K562 (cell line): ENCODE results near the gene ABCC1. TPM values are rescaled to one million over a fixed set of nuclear protein-coding genes. Genes with fewer than 3 reads are reported as not detected.
A peak's percentile ranks its signal among the peaks of the same experiment; 100 is the strongest.

ENCODE experiments used
- ATAC-seq: fragments of 200-7000 bp; cut with Tn5 transposase; 3 replicates; pipeline ENCODE4 v1.9.1; 2020; ENCODE audit warnings: moderate library complexity
- BruUV-seq: library from RNA; stranded (reverse); fragments of 400-500 nt; replicated peaks from 2 replicates; lab custom pipeline; 2021; lab: Mats Ljungman, UMichigan
- CTCF ChIA-PET: fragments of 300-600 bp; formaldehyde crosslinking; extraction: SDS; loops from one replicate; lab custom pipeline; 2021; ENCODE audit warnings: low intra/inter-chr PET ratio; lab: Yijun Ruan, JAX
- POLR2A ChIA-PET: fragments of 300-600, 350-650 bp; sonication (Branson Sonifier 250); formaldehyde crosslinking; extraction: SDS; loops from one replicate; lab custom pipeline; 2021; ENCODE audit warnings: antibody characterized with exemption, inconsistent platforms; lab: Yijun Ruan, JAX
- DNase-seq, 4 experiments: peaks; one replicate each; pipeline versions ENCODE4 v3.0.0 to v3.0.0-alpha.2; 2011 to 2018; ENCODE audit warnings: low spot score in 3 of 4, mixed read lengths in 3 of 4; ENCODE audit errors: extremely low read depth in 1 of 4
- FAIRE-seq: peaks from 2 replicates; lab custom pipeline; 2011; peaks lifted over from hg19 to GRCh38; lab: Jason Lieb, UNC
- H2AFZ ChIP-seq: 2 replicates; pipeline ENCODE4 v1.6.0; 2011; ENCODE audit warnings: low read depth, low read length, control low read depth, inconsistent platforms
- H3K27ac ChIP-seq: fragments of 200-600 bp; 3 replicates; pipeline ENCODE4 v1.8.0; 2011; ENCODE audit warnings: low read depth, mild to moderate bottlenecking, control low read depth, inconsistent platforms, low read length, moderate library complexity, mixed read lengths; ENCODE audit errors: extremely low read depth
- H3K27me3 ChIP-seq, 2 experiments: fragments of 300-600 bp in 1 of 2; 2 replicates in 1 of 2; 3 replicates in 1 of 2; pipeline versions ENCODE4 v1.6.0 to v1.8.0; 2011; ENCODE audit warnings: inconsistent platforms in 2 of 2, low read length in 2 of 2, mild to moderate bottlenecking in 1 of 2, mixed read lengths in 1 of 2, moderate library complexity in 1 of 2; ENCODE audit not compliant: control insufficient read depth in 2 of 2, insufficient read depth in 2 of 2
- H3K36me3 ChIP-seq: fragments of 300-600 bp; 3 replicates; pipeline ENCODE4 v1.8.0; 2011; ENCODE audit warnings: mild to moderate bottlenecking, low read length, inconsistent platforms; ENCODE audit not compliant: control insufficient read depth, insufficient read depth
- H3K4me1 ChIP-seq, 2 experiments: fragments of 200-600 bp in 1 of 2; replicated peaks in 1 of 2; 2 replicates in 1 of 2; 3 replicates in 1 of 2; pipeline versions ENCODE4 v1.5.1 to v1.8.0; 2011; ENCODE audit warnings: inconsistent platforms in 2 of 2, low read length in 2 of 2, mild to moderate bottlenecking in 1 of 2, mixed read lengths in 1 of 2, moderate library complexity in 1 of 2; ENCODE audit not compliant: control insufficient read depth in 2 of 2, insufficient read depth in 2 of 2
- H3K4me2 ChIP-seq: 2 replicates; pipeline ENCODE4 v1.6.1; 2011; ENCODE audit warnings: low read length, control low read depth, inconsistent platforms, mixed read lengths; ENCODE audit not compliant: insufficient read depth
- H3K4me3 ChIP-seq: fragments of 200-600 bp; sonication (generic), shearing (Covaris generic); 2 replicates; pipeline ENCODE4 v1.5.1; 2016; ENCODE audit warnings: control low read depth, inconsistent platforms
- H3K79me2 ChIP-seq: fragments of 200-600 bp; 3 replicates; pipeline ENCODE4 v1.8.0; 2011; ENCODE audit warnings: low read length, inconsistent platforms; ENCODE audit not compliant: control insufficient read depth, insufficient read depth
- H3K9ac ChIP-seq, 2 experiments: 2 replicates each; pipeline versions ENCODE4 v1.6.0 to v1.6.1; 2011; ENCODE audit warnings: low read depth in 2 of 2, low read length in 2 of 2, control low read depth in 1 of 2, inconsistent platforms in 1 of 2, mild to moderate bottlenecking in 1 of 2, mixed read lengths in 1 of 2; ENCODE audit not compliant: insufficient read depth in 1 of 2
- H3K9me1 ChIP-seq: one replicate; pipeline ENCODE4 v1.6.0; 2011; ENCODE audit warnings: inconsistent platforms, mild to moderate bottlenecking, low read length, moderate library complexity; ENCODE audit not compliant: control insufficient read depth, insufficient read depth
- H3K9me3 ChIP-seq: replicated peaks from 2 replicates; pipeline ENCODE4 v1.5.1; 2011; ENCODE audit warnings: low read depth, low read length, inconsistent platforms; ENCODE audit not compliant: control insufficient read depth, insufficient read depth
- H4K20me1 ChIP-seq: replicated peaks from 2 replicates; pipeline ENCODE4 v1.6.1; 2011; ENCODE audit warnings: low read length, inconsistent platforms, mixed read lengths; ENCODE audit not compliant: control insufficient read depth, insufficient read depth
- EGR1 ChIP-seq: fragments of 450-650 bp; conservative IDR thresholded peaks from 2 replicates; pipeline ENCODE4 v1.6.1; 2017; ENCODE audit warnings: mild to moderate bottlenecking
- FOSL1 ChIP-seq: fragments of 200-800 bp; sonication (Bioruptor generic); conservative IDR thresholded peaks from 2 replicates; pipeline ENCODE4 v1.6.1; 2016; ENCODE audit warnings: missing genetic modification characterization, missing compliant biosample characterization
- FOXK2 ChIP-seq, 2 experiments: fragments of 450-650 bp; IDR thresholded peaks in 1 of 2; conservative IDR thresholded peaks in 1 of 2; 2 replicates each; pipeline ENCODE4 v1.6.1; 2016; ENCODE audit warnings: low read depth in 2 of 2, mild to moderate bottlenecking in 1 of 2
- ILK ChIP-seq: fragments of 450-650 bp; IDR thresholded peaks from 2 replicates; pipeline ENCODE4 v1.6.1; 2016; ENCODE audit warnings: missing genetic modification characterization, low read depth, mild to moderate bottlenecking, missing compliant biosample characterization, moderate library complexity, borderline replicate concordance
- MCM3 ChIP-seq: fragments of 450-650 bp; IDR thresholded peaks from 2 replicates; pipeline ENCODE4 v1.6.1; 2016
- RBBP5 ChIP-seq: fragments of 200-600 bp; sonication (generic); IDR thresholded peaks from 2 replicates; pipeline ENCODE4 v1.6.1; 2012; ENCODE audit warnings: borderline replicate concordance, mild to moderate bottlenecking, low read length, control low read depth, inconsistent platforms; ENCODE audit not compliant: insufficient read depth, poor library complexity, severe bottlenecking
- SIN3A ChIP-seq, 2 experiments: fragments of 150-350 bp in 1 of 2; IDR thresholded peaks; 2 replicates each; pipeline ENCODE4 v1.6.1; 2011 to 2016; ENCODE audit warnings: borderline replicate concordance in 2 of 2, low read depth in 2 of 2, low read length in 2 of 2, mild to moderate bottlenecking in 2 of 2, moderate library complexity in 2 of 2; ENCODE audit not compliant: control insufficient read depth in 1 of 2
- THRB ChIP-seq: fragments of 450-650 bp; formaldehyde crosslinking; conservative IDR thresholded peaks from 2 replicates; pipeline ENCODE4 v1.4.0; 2022; ENCODE audit warnings: mild to moderate bottlenecking, missing genetic modification characterization
- ZNF143 ChIP-seq: sonication (generic); formaldehyde crosslinking; IDR thresholded peaks from 2 replicates; pipeline ENCODE4 v1.9.0; 2022; ENCODE audit warnings: mild to moderate bottlenecking, missing genetic modification reagents
- ZNF280B ChIP-seq: fragments of 250-450 bp; sonication (Bioruptor Pico); IDR thresholded peaks from 2 replicates; pipeline ENCODE4 v1.5.1; 2021; ENCODE audit warnings: mild to moderate bottlenecking
- WGBS: fragments of 100-300 bp; shearing (Covaris generic); methylation state at CpG from one replicate; pipeline ENCODE4 v1.1.6; 2016; ENCODE audit warnings: low coverage, mixed read lengths; ENCODE audit not compliant: insufficient coverage; ENCODE audit errors: missing lambda C conversion rate; 5-methylcytosine and 5-hydroxymethylcytosine counted together
- in situ Hi-C: fragments of 300-500 bp; cut with MboI; formaldehyde crosslinking; loops from 4 replicates; pipeline ENCODE4 v1.15.0; 2018; ENCODE audit warnings: inconsistent platforms, mixed read lengths
- intact Hi-C: fragments of 100-400 bp; cut with micrococcal nuclease; formaldehyde crosslinking; loops from 2 replicates; pipeline ENCODE4 v1.14.2; 2022
- polyA plus RNA-seq, 8 experiments: library from polyadenylated mRNA; depleted of rRNA in 4 of 8; stranded (reverse) in 5 of 8; unstranded in 3 of 8; fragments of >200 nt; fragmentation: Nextera tagmentation in 2 of 8; fragmentation: Illumina TruSeq in 1 of 8; extraction: Ambion mirVana in 2 of 8; extraction: Trizol in 1 of 8; gene quantifications; 2 replicates each; pipeline versions ENCODE4 v1.2.1 to v1.2.3, GENCODE V29; 2011 to 2014; ENCODE audit warnings: inconsistent platforms in 1 of 8, missing spikeins in 1 of 8
- total RNA-seq, 7 experiments: library from RNA; depleted of rRNA in 6 of 7; stranded (reverse); fragments of >200 nt in 6 of 7; fragmentation: Illumina TruSeq in 2 of 7; extraction: Trizol in 2 of 7; gene quantifications; 2 replicates each; pipeline versions ENCODE4 v1.2.1 to v1.2.3, GENCODE V29; 2011 to 2021; ENCODE audit warnings: low replicate concordance in 1 of 7
- TF ChIP-seq, protein P1 (sequence below): fragments of 450-650 bp; formaldehyde crosslinking; IDR thresholded peaks from 2 replicates; pipeline ENCODE4 v1.4.0; 2020; ENCODE audit warnings: mild to moderate bottlenecking, moderate library complexity
- TF ChIP-seq, protein P2 (sequence below): fragments of 450-650 bp; IDR thresholded peaks from 2 replicates; pipeline ENCODE4 v1.6.1; 2016; ENCODE audit warnings: low read depth, mild to moderate bottlenecking, moderate library complexity

Gene ABCC1
- total and polyA plus RNA-seq, 9 of the 15 experiments (the other 6 are each of a cell fraction or from before 2014, with no cell fraction given) = 3.9 to 41.6 (median 10.0) TPM

DNA sequence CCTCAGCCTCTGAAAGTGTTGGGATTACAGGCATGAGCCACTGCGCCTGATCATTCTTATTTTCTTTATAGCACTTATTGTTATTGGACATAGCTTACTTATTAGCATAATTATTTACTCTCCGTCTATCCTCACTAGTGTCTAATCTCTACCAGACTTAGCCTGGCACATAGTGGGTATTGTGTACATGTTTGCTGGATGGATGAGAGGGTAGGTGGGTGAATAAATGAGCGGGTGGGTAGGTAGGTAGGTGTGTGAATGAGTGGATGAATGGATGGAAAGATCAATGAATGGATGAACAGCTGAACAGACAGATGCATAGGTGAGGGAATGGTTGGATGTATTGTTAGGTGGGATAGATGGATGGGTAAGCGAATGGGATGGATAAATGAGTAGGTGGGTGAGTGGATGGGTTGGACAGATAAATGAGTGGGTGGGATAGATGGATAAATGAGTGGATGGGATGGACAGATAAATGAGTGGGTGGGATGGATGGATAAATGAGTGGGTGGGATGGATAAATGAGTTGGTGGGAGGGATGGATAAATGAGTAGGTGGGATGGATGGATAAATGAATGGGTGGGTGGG is 222.0 kb downstream of the ABCC1 start:
- Histone ChIP-seq H3K4me2 (no peak overlapping the region), H3K9me3 (peaks cover 5% of the 10 kb centered on the region), H3K9ac (no peak overlapping the region), H3K4me1 (peaks cover 0 to 4% of the 10 kb centered on the region in 2 experiments; a peak in 2 of 5 replicates), H3K79me2 (no peaks in the 10 kb centered on the region)
- DNase-seq (no peak), ATAC-seq (no peak)
- 1% methylated on average over 4 of the region's 4 CpGs for WGBS
- no TSS peak for BruUV-seq
- TF ChIP-seq, protein P1, sequence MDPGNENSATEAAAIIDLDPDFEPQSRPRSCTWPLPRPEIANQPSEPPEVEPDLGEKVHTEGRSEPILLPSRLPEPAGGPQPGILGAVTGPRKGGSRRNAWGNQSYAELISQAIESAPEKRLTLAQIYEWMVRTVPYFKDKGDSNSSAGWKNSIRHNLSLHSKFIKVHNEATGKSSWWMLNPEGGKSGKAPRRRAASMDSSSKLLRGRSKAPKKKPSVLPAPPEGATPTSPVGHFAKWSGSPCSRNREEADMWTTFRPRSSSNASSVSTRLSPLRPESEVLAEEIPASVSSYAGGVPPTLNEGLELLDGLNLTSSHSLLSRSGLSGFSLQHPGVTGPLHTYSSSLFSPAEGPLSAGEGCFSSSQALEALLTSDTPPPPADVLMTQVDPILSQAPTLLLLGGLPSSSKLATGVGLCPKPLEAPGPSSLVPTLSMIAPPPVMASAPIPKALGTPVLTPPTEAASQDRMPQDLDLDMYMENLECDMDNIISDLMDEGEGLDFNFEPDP (CRISPR knock-in tag) = no peak
- no peak for TF ChIP-seq ZNF143 (CRISPR knock-in tag)
- no peak for TF ChIP-seq FOXK2 (conservative IDR thresholded peaks at IDR 0.05 in 1 of 2, IDR thresholded peaks at IDR 0.05 in 1 of 2; ENCODE audit: low read depth in 2 of 2)
- no peak for TF ChIP-seq RBBP5
- no peak for TF ChIP-seq ZNF280B
- no peak for TF ChIP-seq FOSL1 (tag)
- 0 out of 2 replicates have a peak, but pooled peaks have one; percentile 41 for TF ChIP-seq MCM3
- TF ChIP-seq, protein P2, sequence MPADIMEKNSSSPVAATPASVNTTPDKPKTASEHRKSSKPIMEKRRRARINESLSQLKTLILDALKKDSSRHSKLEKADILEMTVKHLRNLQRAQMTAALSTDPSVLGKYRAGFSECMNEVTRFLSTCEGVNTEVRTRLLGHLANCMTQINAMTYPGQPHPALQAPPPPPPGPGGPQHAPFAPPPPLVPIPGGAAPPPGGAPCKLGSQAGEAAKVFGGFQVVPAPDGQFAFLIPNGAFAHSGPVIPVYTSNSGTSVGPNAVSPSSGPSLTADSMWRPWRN = no peak
- TF ChIP-seq SIN3A (IDR thresholded peaks at IDR 0.05; ENCODE audit: borderline replicate concordance in 2 of 2, control insufficient read depth in 1 of 2, low read depth in 2 of 2, low read length in 2 of 2) = no peak
- TF ChIP-seq ILK = no peak
- peak; percentile 62 for TF ChIP-seq EGR1
- no peak for TF ChIP-seq THRB (CRISPR knock-in tag)
- TF ChIP-seq, all 486 proteins: peak for 2
- no peak overlapping the region for H3K27ac ChIP-seq
- no peaks in the 10 kb centered on the region for H3K9me1 ChIP-seq
- peaks cover 2 to 5% of the 10 kb centered on the region in 2 experiments; a peak in 2 of 5 replicates for H3K27me3 ChIP-seq
- no peaks in the 10 kb centered on the region for H4K20me1 ChIP-seq
- ChIA-PET CTCF (no interaction called here), POLR2A (no interaction called here)
- H3K4me3 ChIP-seq = no peak overlapping the region
- H2AFZ ChIP-seq = no peak overlapping the region
- no peak for FAIRE-seq
- H3K36me3 ChIP-seq = no peaks in the 10 kb centered on the region
- intact Hi-C loops = no loop called here
- in situ Hi-C loops = no loop called here
